ENCODE results near the gene R3HDM4. TPM values are rescaled to one million over a fixed set of nuclear protein-coding genes. Genes with fewer than 3 reads are reported as not detected.
A peak's percentile ranks its signal among the peaks of the same experiment; 100 is the strongest.

Gene R3HDM4
- total and polyA plus RNA-seq, 9 of the 15 experiments (the other 6 are each of a cell fraction or from before 2014, with no cell fraction given): 3.2 to 154 (median 59.0) TPM

DNA sequence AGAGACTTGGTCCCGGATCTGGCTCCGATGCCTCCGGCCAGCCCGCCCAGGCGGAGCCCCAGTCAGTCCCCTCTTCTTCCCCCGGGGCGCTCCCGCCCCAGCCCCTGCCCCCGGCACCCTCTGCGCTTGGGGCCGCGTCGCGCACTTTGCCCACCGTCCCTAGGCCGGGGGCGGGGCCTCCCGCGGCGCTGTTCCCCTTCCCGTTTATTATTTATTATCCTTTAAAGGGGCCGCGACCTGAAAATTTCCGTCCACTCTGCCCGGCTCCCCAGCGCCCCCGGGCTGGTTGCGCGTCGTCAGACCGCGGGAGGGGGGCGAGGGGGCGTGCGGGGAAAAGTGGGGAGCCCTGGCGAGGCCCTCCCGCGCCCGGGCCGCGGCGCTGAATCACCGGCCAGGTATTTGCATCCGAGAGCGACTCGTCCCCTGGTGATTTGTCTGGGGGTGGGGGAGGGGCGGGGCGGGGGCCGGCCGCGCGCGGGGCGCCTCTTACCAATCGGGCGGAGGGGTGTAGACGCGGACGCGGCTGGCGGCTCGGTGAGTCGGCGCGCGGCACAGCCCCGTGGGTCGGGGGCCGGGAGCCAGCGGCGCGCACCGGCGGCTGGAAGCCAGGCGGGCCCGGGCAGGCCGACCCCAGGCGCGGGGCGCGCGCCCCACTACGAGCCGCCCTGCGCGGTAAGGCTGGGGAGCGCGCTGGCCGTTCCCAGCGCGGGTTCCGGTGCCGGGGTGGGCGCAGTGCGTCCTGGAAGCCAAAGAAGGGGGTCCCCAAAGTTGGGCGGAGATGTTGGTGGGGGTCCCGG is 12.7 kb upstream of the R3HDM4 start, which contains the start of gene ARID3A (continued):
- TF ChIP-seq FOXM1 (IDR thresholded peaks at IDR 0.05; ENCODE audit: low read depth) (peak; percentile 88), FOXM1 (CRISPR knock-in tag; IDR thresholded peaks at IDR 0.05; ENCODE audit: low read depth) (0 out of 2 replicates have a peak, but pooled peaks have one; percentile 11), RCOR1 (IDR thresholded peaks at IDR 0.05; ENCODE audit: borderline replicate concordance in 1 of 2, low read depth in 2 of 2, low read length in 2 of 2) (peak in 1 of 2 experiments; percentile 9; a peak in 1 of 4 replicates), NCOR1 (IDR thresholded peaks at IDR 0.05) (0 out of 2 replicates have a peak, but pooled peaks have one; percentile 30), WHSC1 (IDR thresholded peaks at IDR 0.05; ENCODE audit: low read length) (no peak), GABPA (tag; conservative IDR thresholded peaks at IDR 0.05; ENCODE audit: low read depth) (no peak), HLTF (IDR thresholded peaks at IDR 0.05) (no peak), ZNF830 (CRISPR knock-in tag; IDR thresholded peaks at IDR 0.05) (no peak), NCOA1 (IDR thresholded peaks at IDR 0.05; ENCODE audit: low read depth) (peak; percentile 11; the same call in 1 of the 2 replicates), ZNF77 (CRISPR knock-in tag; IDR thresholded peaks at IDR 0.05) (no peak), ZEB2 (IDR thresholded peaks at IDR 0.05) (no peak), SREBF2 (CRISPR knock-in tag; IDR thresholded peaks at IDR 0.05) (no peak), FOXP1 (CRISPR knock-in tag; IDR thresholded peaks at IDR 0.05) (no peak), ATF1 (CRISPR knock-in tag; IDR thresholded peaks at IDR 0.05) (peak; percentile 26; the same call in 1 of the 2 replicates), ATF1 (tag; IDR thresholded peaks at IDR 0.05) (no peak; the same call in 1 of the 2 replicates), ZNF133 (CRISPR knock-in tag; IDR thresholded peaks at IDR 0.05) (no peak), ARID2 (IDR thresholded peaks at IDR 0.05) (no peak), YY1 (IDR thresholded peaks at IDR 0.05; ENCODE audit: borderline replicate concordance in 1 of 3, control insufficient read depth in 1 of 3, extremely low read depth in 1 of 3, insufficient read depth in 3 of 3, insufficient read length in 1 of 3, insufficient replicate concordance in 2 of 3, low read depth in 1 of 3, low read length in 2 of 3) (peak in 2 of 3 experiments; percentile 38 to 75)
- TF ChIP-seq, protein P1, sequence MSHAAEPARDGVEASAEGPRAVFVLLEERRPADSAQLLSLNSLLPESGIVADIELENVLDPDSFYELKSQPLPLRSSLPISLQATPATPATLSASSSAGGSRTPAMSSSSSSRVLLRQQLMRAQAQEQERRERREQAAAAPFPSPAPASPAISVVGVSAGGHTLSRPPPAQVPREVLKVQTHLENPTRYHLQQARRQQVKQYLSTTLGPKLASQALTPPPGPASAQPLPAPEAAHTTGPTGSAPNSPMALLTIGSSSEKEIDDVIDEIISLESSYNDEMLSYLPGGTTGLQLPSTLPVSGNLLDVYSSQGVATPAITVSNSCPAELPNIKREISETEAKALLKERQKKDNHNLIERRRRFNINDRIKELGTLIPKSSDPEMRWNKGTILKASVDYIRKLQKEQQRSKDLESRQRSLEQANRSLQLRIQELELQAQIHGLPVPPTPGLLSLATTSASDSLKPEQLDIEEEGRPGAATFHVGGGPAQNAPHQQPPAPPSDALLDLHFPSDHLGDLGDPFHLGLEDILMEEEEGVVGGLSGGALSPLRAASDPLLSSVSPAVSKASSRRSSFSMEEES (CRISPR knock-in tag; IDR thresholded peaks at IDR 0.05): no peak
- TF ChIP-seq, protein P2, sequence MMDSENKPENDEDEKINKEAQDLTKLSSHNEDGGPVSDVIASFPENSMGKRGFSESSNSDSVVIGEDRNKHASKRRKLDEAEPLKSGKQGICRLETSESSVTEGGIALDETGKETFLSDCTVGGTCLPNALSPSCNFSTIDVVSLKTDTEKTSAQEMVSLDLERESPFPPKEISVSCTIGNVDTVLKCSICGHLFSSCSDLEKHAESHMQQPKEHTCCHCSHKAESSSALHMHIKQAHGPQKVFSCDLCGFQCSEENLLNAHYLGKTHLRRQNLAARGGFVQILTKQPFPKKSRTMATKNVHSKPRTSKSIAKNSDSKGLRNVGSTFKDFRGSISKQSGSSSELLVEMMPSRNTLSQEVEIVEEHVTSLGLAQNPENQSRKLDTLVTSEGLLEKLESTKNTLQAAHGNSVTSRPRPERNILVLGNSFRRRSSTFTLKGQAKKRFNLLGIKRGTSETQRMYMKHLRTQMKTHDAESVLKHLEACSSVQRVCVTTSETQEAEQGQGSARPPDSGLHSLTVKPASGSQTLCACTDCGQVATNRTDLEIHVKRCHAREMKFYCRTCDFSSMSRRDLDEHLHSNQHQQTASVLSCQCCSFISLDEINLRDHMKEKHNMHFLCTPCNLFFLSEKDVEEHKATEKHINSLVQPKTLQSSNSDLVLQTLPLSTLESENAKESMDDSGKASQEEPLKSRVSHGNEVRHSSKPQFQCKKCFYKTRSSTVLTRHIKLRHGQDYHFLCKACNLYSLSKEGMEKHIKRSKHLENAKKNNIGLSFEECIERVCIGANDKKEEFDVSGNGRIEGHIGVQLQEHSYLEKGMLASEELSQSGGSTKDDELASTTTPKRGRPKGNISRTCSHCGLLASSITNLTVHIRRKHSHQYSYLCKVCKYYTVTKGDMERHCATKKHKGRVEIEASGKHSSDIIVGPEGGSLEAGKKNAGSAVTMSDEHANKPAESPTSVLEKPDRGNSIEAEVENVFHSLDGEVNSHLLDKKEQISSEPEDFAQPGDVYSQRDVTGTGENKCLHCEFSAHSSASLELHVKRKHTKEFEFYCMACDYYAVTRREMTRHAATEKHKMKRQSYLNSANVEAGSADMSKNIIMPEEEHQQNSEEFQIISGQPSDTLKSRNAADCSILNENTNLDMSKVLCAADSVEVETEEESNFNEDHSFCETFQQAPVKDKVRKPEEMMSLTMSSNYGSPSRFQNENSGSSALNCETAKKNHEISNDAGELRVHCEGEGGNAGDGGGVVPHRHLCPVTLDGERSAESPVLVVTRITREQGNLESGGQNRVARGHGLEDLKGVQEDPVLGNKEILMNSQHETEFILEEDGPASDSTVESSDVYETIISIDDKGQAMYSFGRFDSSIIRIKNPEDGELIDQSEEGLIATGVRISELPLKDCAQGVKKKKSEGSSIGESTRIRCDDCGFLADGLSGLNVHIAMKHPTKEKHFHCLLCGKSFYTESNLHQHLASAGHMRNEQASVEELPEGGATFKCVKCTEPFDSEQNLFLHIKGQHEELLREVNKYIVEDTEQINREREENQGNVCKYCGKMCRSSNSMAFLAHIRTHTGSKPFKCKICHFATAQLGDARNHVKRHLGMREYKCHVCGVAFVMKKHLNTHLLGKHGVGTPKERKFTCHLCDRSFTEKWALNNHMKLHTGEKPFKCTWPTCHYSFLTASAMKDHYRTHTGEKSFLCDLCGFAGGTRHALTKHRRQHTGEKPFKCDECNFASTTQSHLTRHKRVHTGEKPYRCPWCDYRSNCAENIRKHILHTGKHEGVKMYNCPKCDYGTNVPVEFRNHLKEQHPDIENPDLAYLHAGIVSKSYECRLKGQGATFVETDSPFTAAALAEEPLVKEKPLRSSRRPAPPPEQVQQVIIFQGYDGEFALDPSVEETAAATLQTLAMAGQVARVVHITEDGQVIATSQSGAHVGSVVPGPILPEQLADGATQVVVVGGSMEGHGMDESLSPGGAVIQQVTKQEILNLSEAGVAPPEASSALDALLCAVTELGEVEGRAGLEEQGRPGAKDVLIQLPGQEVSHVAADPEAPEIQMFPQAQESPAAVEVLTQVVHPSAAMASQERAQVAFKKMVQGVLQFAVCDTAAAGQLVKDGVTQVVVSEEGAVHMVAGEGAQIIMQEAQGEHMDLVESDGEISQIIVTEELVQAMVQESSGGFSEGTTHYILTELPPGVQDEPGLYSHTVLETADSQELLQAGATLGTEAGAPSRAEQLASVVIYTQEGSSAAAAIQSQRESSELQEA (IDR thresholded peaks at IDR 0.05; ENCODE audit: low read depth): no peak

Data from K562 (cell line).